ENCODE results near the gene MLN. TPM values are rescaled to one million over a fixed set of nuclear protein-coding genes. Genes with fewer than 3 reads are reported as not detected.

MLN gene
- total RNA-seq, 1 experiment from 2014 or later: not detected

GRCh38 chr6:33802186-33802958 lies 1.4 kb downstream of the MLN start:
- H3K4me3 ChIP-seq (replicated peaks in 1 of 2; ENCODE audit: low read depth in 1 of 2, low read length in 2 of 2): no peak overlapping the region
- ChIA-PET RAD21 (ENCODE audit: low non-redundant PET in 1 of 2, low total read pairs in 2 of 2, uncharacterized antibody in 2 of 2, unreplicated experiment in 2 of 2) (no interaction called here), CTCF (no interaction called here), POLR2A (no interaction called here)
- intact Hi-C loops (cut with micrococcal nuclease): no loop called here
- H3K36me3 ChIP-seq (ENCODE audit: control insufficient read depth in 1 of 2, insufficient read depth in 2 of 2, low read length in 2 of 2): no peaks in the 10 kb centered on the region
- BruUV-seq (replicated peaks): no TSS peak
- ATAC-seq (no peak), DNase-seq (ENCODE audit: low read depth, low spot score) (no peak)
- H3K4me1 ChIP-seq (ENCODE audit: control insufficient read depth in 1 of 2, insufficient read depth in 2 of 2, low read length in 2 of 2): no peaks in the 10 kb centered on the region
- H3K4me2 ChIP-seq (ENCODE audit: low read length): no peak overlapping the region
- H3K9ac ChIP-seq (ENCODE audit: low read length): no peak overlapping the region
- no peaks in the 10 kb centered on the region for H4K20me1 ChIP-seq (ENCODE audit: insufficient read depth)
- no peak overlapping the region for H2AFZ ChIP-seq (ENCODE audit: low read depth, low read length, poor library complexity, severe bottlenecking)
- H3K27me3 ChIP-seq (ENCODE audit: insufficient read depth, low read length): peaks cover 19% of the 10 kb centered on the region; the same call in 1 of the 2 replicates
- TF ChIP-seq ZFX (IDR thresholded peaks at IDR 0.05) (no peak), ELF1 (IDR thresholded peaks at IDR 0.05; ENCODE audit: borderline replicate concordance, low read depth) (no peak), JUND (IDR thresholded peaks at IDR 0.05) (no peak), SP1 (IDR thresholded peaks at IDR 0.05; ENCODE audit: low read depth) (no peak), EGR1 (IDR thresholded peaks at IDR 0.05; ENCODE audit: low read depth) (no peak), TCF7L2 (IDR thresholded peaks at IDR 0.05; ENCODE audit: borderline replicate concordance, extremely low read depth, insufficient read depth, insufficient read length) (no peak), MAX (IDR thresholded peaks at IDR 0.05) (no peak), YY1 (IDR thresholded peaks at IDR 0.05; ENCODE audit: extremely low read depth, insufficient replicate concordance, low read depth, low read length) (no peak), CEBPB (IDR thresholded peaks at IDR 0.05; ENCODE audit: low read depth) (no peak), POLR2AphosphoS5 (IDR thresholded peaks at IDR 0.05; ENCODE audit: low read depth, low read length) (no peak)
- H3K79me2 ChIP-seq (ENCODE audit: insufficient read depth, low read length): no peaks in the 10 kb centered on the region
- no peaks in the 10 kb centered on the region for H3K9me2 ChIP-seq (ENCODE audit: insufficient read depth)
- H3K27ac ChIP-seq (ENCODE audit: low read depth, low read length): no peak overlapping the region
- no peaks in the 10 kb centered on the region for H3K9me3 ChIP-seq (ENCODE audit: control insufficient read depth in 1 of 2, insufficient read depth in 1 of 2, low read depth in 1 of 2, low read length in 2 of 2)

GRCh38 chr6:33801611-33802010 lies 2.2 kb downstream of the MLN start:
- Histone ChIP-seq H3K4me1 (ENCODE audit: control insufficient read depth in 1 of 2, insufficient read depth in 2 of 2, low read length in 2 of 2) (no peaks in the 10 kb centered on the region), H3K9ac (ENCODE audit: low read length) (no peak overlapping the region), H3K9me3 (ENCODE audit: control insufficient read depth in 1 of 2, insufficient read depth in 1 of 2, low read depth in 1 of 2, low read length in 2 of 2) (no peaks in the 10 kb centered on the region), H3K79me2 (ENCODE audit: insufficient read depth, low read length) (no peaks in the 10 kb centered on the region), H3K27me3 (ENCODE audit: insufficient read depth, low read length) (peaks cover 13% of the 10 kb centered on the region; the same call in 1 of the 2 replicates), H3K36me3 (ENCODE audit: control insufficient read depth in 1 of 2, insufficient read depth in 2 of 2, low read length in 2 of 2) (no peaks in the 10 kb centered on the region), H3K27ac (ENCODE audit: low read depth, low read length) (no peak overlapping the region), H3K4me2 (ENCODE audit: low read length) (no peak overlapping the region), H4K20me1 (ENCODE audit: insufficient read depth) (no peaks in the 10 kb centered on the region), H3K4me3 (replicated peaks in 1 of 2; ENCODE audit: low read depth in 1 of 2, low read length in 2 of 2) (no peak overlapping the region), H3K9me2 (ENCODE audit: insufficient read depth) (no peaks in the 10 kb centered on the region), H2AFZ (ENCODE audit: low read depth, low read length, poor library complexity, severe bottlenecking) (no peak overlapping the region)
- intact Hi-C loops (cut with micrococcal nuclease): no loop called here
- POLR2A ChIA-PET: no interaction called here
- BruUV-seq (replicated peaks): no TSS peak
- TF ChIP-seq SIN3A (IDR thresholded peaks at IDR 0.05; ENCODE audit: low read depth) (no peak), POLR2AphosphoS5 (IDR thresholded peaks at IDR 0.05; ENCODE audit: low read depth, low read length) (no peak), EGR1 (IDR thresholded peaks at IDR 0.05; ENCODE audit: low read depth) (no peak), EZH2 (IDR thresholded peaks at IDR 0.05) (no peak), POLR2A (IDR thresholded peaks at IDR 0.05; ENCODE audit: borderline replicate concordance, extremely low read depth, insufficient read depth, insufficient read length) (no peak), CEBPB (IDR thresholded peaks at IDR 0.05; ENCODE audit: low read depth) (no peak)
- TF ChIP-seq, protein P1, sequence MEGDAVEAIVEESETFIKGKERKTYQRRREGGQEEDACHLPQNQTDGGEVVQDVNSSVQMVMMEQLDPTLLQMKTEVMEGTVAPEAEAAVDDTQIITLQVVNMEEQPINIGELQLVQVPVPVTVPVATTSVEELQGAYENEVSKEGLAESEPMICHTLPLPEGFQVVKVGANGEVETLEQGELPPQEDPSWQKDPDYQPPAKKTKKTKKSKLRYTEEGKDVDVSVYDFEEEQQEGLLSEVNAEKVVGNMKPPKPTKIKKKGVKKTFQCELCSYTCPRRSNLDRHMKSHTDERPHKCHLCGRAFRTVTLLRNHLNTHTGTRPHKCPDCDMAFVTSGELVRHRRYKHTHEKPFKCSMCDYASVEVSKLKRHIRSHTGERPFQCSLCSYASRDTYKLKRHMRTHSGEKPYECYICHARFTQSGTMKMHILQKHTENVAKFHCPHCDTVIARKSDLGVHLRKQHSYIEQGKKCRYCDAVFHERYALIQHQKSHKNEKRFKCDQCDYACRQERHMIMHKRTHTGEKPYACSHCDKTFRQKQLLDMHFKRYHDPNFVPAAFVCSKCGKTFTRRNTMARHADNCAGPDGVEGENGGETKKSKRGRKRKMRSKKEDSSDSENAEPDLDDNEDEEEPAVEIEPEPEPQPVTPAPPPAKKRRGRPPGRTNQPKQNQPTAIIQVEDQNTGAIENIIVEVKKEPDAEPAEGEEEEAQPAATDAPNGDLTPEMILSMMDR (IDR thresholded peaks at IDR 0.05 in 2 of 3, conservative IDR thresholded peaks at IDR 0.05 in 1 of 3; ENCODE audit: borderline replicate concordance in 1 of 3, insufficient read depth in 1 of 3, low read depth in 2 of 3, low read length in 2 of 3): no peak
- RAD21 ChIA-PET (ENCODE audit: low non-redundant PET in 1 of 2, low total read pairs in 2 of 2, uncharacterized antibody in 2 of 2, unreplicated experiment in 2 of 2): no interaction called here
- DNase-seq (ENCODE audit: low read depth, low spot score): no peak
- no peak for ATAC-seq
- CTCF ChIA-PET: no interaction called here
